Measurements from ENCODE around the gene LUZP1.

- TF ChIP-seq POLR2A (IDR thresholded peaks at IDR 0.05) = no peak
- TF ChIP-seq, protein P1, sequence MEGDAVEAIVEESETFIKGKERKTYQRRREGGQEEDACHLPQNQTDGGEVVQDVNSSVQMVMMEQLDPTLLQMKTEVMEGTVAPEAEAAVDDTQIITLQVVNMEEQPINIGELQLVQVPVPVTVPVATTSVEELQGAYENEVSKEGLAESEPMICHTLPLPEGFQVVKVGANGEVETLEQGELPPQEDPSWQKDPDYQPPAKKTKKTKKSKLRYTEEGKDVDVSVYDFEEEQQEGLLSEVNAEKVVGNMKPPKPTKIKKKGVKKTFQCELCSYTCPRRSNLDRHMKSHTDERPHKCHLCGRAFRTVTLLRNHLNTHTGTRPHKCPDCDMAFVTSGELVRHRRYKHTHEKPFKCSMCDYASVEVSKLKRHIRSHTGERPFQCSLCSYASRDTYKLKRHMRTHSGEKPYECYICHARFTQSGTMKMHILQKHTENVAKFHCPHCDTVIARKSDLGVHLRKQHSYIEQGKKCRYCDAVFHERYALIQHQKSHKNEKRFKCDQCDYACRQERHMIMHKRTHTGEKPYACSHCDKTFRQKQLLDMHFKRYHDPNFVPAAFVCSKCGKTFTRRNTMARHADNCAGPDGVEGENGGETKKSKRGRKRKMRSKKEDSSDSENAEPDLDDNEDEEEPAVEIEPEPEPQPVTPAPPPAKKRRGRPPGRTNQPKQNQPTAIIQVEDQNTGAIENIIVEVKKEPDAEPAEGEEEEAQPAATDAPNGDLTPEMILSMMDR (IDR thresholded peaks at IDR 0.05) = peak; percentile 75 to 98 (median 92)
Observed at GRCh38 chr1:23098463-23099170, 70.0 kb downstream of the LUZP1 start.
